RWPE2 (cell line): ENCODE measurements around the gene ALDH1A3.
A peak's percentile ranks its signal among the peaks of the same experiment; 100 is the strongest.

Experiments used
- ATAC-seq: fragments of 200-7000 bp; cut with Tn5 transposase; 3 replicates; pipeline ENCODE4 v1.9.1; 2021; ENCODE audit warnings: low read depth
- DNase-seq: peaks from one replicate; pipeline ENCODE4 v3.0.0-alpha.2; 2020; ENCODE audit warnings: low spot score
- H3K27ac ChIP-seq: fragments of 450-650 bp; 2 replicates; pipeline ENCODE4 v1.5.1; 2017; ENCODE audit warnings: mild to moderate bottlenecking; ENCODE audit not compliant: poor library complexity, severe bottlenecking
- H3K27me3 ChIP-seq: fragments of 250-450 bp; sonication (Bioruptor Pico); 2 replicates; pipeline ENCODE4 v1.5.1; 2021; ENCODE audit warnings: mild to moderate bottlenecking, moderate library complexity; ENCODE audit not compliant: insufficient read depth, poor library complexity, severe bottlenecking
- H3K36me3 ChIP-seq: fragments of 250-450 bp; sonication (Bioruptor Pico); 2 replicates; pipeline ENCODE4 v1.5.1; 2020; ENCODE audit warnings: low read depth, mild to moderate bottlenecking, moderate library complexity
- H3K4me1 ChIP-seq: fragments of 250-450 bp; sonication (Bioruptor Pico); 2 replicates; pipeline ENCODE4 v1.5.1; 2021; ENCODE audit warnings: mild to moderate bottlenecking, moderate library complexity; ENCODE audit not compliant: insufficient read depth, poor library complexity, severe bottlenecking
- H3K4me3 ChIP-seq: fragments of 250-450 bp; sonication (Bioruptor Pico); 2 replicates; pipeline ENCODE4 v1.5.1; 2021; ENCODE audit warnings: mild to moderate bottlenecking, moderate library complexity; ENCODE audit not compliant: severe bottlenecking
- H3K9me3 ChIP-seq: fragments of 250-450 bp; sonication (Bioruptor Pico); 2 replicates; pipeline ENCODE4 v1.5.1; 2021; ENCODE audit warnings: mild to moderate bottlenecking, moderate library complexity; ENCODE audit not compliant: severe bottlenecking
- TF ChIP-seq, protein P1 (sequence below): fragments of 450-650 bp; IDR thresholded peaks from one replicate; pipeline ENCODE4 v1.5.1; 2017; ENCODE audit warnings: mild to moderate bottlenecking, moderate library complexity; ENCODE audit not compliant: poor library complexity, severe bottlenecking

The ALDH1A3 gene

DNA sequence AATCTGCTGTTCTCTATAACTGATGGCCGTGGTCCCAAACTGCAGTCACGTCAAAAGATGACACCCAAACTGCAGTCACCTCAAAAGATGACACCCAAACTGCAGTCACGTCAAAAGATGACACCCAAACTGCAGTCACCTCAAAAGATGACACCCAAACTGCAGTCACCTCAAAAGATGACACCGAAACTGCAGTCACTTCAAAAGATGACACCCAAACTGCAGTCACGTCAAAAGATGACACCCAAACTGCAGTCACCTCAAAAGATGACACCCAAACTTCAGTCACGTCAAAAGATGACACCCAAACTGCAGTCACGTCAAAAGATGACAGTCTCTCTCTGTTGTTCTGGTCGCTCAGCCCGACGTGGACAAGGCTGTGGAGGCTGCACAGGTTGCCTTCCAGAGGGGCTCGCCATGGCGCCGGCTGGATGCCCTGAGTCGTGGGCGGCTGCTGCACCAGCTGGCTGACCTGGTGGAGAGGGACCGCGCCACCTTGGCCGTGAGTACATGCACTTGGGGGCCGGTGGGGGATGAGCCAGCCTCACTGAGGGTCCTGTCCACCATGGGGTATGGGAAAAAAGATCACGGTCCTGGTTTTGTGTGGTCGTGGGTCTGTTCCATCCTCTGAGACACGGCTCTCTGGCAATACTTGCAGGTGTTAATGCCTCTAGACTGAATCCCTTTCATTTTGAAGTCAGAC lies 7.7 kb downstream of the ALDH1A3 start:
- Histone ChIP-seq H3K36me3 (peaks cover 98% of the 10 kb centered on the region), H3K4me3 (no peak overlapping the region), H3K4me1 (peaks cover 15% of the 10 kb centered on the region), H3K27ac (no peak overlapping the region), H3K9me3 (no peaks in the 10 kb centered on the region), H3K27me3 (no peaks in the 10 kb centered on the region)
- DNase-seq (no peak), ATAC-seq (no peak)
- TF ChIP-seq, protein P1, sequence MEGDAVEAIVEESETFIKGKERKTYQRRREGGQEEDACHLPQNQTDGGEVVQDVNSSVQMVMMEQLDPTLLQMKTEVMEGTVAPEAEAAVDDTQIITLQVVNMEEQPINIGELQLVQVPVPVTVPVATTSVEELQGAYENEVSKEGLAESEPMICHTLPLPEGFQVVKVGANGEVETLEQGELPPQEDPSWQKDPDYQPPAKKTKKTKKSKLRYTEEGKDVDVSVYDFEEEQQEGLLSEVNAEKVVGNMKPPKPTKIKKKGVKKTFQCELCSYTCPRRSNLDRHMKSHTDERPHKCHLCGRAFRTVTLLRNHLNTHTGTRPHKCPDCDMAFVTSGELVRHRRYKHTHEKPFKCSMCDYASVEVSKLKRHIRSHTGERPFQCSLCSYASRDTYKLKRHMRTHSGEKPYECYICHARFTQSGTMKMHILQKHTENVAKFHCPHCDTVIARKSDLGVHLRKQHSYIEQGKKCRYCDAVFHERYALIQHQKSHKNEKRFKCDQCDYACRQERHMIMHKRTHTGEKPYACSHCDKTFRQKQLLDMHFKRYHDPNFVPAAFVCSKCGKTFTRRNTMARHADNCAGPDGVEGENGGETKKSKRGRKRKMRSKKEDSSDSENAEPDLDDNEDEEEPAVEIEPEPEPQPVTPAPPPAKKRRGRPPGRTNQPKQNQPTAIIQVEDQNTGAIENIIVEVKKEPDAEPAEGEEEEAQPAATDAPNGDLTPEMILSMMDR, result no peak

DNA sequence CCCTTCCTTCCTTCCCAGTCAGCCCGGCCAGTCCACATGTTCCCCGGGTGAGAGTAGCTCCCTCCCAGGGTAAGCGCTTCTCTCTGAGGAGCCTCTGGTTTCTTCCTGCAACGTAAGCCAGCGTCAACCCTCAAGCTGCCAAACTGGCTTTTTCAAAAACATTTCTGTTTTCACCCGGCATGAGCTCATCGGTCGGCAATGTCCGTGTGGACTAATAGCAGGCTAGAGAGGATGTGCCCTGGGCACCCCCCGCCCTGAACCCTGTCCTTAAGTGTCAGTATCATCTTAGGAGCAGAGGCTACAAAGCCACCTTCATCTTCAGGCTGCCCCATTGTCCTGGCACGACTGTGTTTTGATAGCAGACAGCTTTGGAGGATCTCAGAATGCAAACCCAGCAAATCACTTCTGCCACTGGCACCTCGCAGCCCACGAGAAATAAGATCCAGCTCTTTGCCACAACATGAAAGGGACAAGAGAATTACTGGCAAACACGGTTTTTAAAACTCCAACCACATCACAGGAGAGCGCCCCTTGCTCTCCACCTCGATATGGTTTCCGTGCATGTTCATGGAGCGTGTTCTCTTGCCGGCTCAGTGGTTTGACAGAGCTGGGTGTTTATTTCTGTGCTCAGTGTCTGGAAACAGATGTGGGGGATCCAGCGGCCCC lies 9.9 kb downstream of the ALDH1A3 start:
- H3K9me3 ChIP-seq, result no peaks in the 10 kb centered on the region
- no peak overlapping the region for H3K4me3 ChIP-seq
- H3K4me1 ChIP-seq, result peaks cover 12% of the 10 kb centered on the region
- peak overlapping the region; percentile 30 for H3K27ac ChIP-seq
- peaks cover 100% of the 10 kb centered on the region for H3K36me3 ChIP-seq
- TF ChIP-seq, protein P1, result no peak
- ATAC-seq, result peak; percentile 49
- no peaks in the 10 kb centered on the region for H3K27me3 ChIP-seq
- DNase-seq, result peak; percentile 70

DNA sequence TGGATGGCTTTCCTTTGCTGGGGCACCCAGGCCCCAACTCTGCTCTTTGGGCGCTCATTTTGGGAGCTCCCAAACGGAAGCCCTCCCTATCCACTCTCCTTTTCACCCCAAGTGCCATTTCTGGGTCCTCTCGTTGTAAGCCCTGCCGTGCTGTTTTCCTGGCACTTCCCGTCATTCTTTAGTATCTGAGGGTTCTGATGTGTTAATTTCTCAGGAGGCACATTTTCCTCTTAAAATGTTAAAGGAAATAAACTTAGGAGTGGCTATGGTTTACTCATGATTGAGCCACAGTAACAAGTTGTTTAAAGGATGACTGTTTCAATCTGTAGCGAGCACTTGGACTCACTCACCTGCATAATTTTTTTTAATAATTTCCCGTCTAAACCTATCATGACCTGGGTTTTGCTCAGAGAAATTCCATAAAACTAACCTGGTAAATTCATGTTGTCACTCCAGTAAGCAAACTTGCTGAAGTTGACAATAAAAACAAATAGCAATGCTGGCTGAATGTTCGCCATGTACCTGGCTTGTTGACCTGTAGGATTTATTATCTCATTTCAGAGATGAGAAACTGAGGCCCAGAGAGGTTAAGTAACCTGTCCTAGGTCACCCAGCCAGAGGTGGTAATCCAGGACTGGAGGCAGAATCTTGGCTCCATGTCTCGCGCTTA lies 10.6 kb downstream of the ALDH1A3 start:
- DNase-seq (peak; percentile 23), ATAC-seq (no peak)
- TF ChIP-seq, protein P1, result no peak
- no peak overlapping the region for H3K4me3 ChIP-seq
- H3K27me3 ChIP-seq, result no peaks in the 10 kb centered on the region
- peaks cover 12% of the 10 kb centered on the region for H3K4me1 ChIP-seq
- peaks cover 100% of the 10 kb centered on the region for H3K36me3 ChIP-seq
- H3K9me3 ChIP-seq, result no peaks in the 10 kb centered on the region
- peak overlapping the region; percentile 30 for H3K27ac ChIP-seq

DNA sequence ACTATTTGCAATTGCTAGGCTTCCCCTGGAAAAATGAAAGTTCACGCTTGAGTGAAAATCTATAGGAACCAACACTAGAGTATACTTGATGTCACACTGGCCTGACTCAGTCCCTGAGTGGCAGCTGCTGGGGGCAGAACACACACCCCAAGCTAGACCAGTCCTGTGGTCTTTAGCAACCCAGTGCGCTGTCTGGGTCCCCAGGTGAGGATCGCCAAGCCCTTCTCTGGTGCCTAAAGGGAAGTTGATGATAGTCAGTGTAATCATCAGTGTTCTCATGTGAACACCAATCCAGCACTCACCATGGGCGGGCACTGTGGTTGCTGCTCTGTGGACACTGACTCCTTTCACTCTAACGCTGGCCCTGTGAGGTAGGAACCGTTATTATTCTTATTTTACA lies 11.2 kb downstream of the ALDH1A3 start:
- no peaks in the 10 kb centered on the region for H3K27me3 ChIP-seq
- peaks cover 100% of the 10 kb centered on the region for H3K36me3 ChIP-seq
- H3K4me1 ChIP-seq, result peaks cover 12% of the 10 kb centered on the region
- ATAC-seq, result no peak
- no peak overlapping the region for H3K4me3 ChIP-seq
- H3K9me3 ChIP-seq, result no peaks in the 10 kb centered on the region
- TF ChIP-seq, protein P1, result no peak
- DNase-seq, result peak; percentile 46
- H3K27ac ChIP-seq, result no peak overlapping the region
